GM12875 (cell line): Measurements from ENCODE around the gene SIN3A.

ENCODE experiments used
- H3K4me3 ChIP-seq: one replicate; pipeline ENCODE4 v1.5.1; 2011; ENCODE audit warnings: low read depth, low read length, control low read depth
- CTCF ChIP-seq: IDR thresholded peaks from 2 replicates; pipeline ENCODE4 v1.5.1; 2011; ENCODE audit warnings: low read depth, mild to moderate bottlenecking, control low read depth, inconsistent platforms, low read length, moderate library complexity, borderline replicate concordance; ENCODE audit not compliant: insufficient read depth

The SIN3A gene

DNA sequence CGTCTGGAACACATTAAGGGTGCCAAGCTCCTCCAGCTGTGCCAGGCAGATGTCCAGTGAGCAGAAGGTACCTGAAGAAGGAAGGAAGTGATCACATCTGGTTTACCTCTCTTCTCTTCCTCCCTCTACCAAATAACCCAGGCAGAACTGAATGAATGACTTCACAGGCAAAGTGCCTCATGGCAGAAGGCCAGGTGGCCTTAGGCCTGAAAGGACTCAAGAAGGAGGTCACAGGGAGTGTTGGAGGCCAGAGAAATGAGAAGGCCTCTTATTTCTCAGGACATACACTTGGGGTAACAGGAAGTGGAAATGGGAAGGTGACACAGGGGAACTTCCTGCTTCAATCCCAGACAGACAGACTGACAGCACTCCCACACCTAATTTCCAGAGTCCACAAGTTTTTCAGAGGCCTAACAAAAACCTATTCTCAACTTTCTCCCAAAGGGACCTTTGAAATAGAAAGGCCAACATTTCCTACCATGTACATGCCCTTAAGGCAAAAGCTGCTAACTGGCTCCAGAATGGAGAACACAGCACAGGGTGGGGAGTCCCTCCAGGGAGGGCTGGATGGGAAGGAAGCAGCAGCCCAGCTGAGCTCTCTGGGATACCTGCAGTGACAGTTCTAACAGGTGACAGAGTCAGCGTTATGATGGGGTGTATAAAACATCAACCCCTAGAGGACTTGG lies 17.6 kb upstream of the SIN3A start:
- TF ChIP-seq CTCF, result no peak
- no peak overlapping the region for H3K4me3 ChIP-seq

GRCh38 chr15:75460646-75461045 lies 9.2 kb upstream of the SIN3A start:
- H3K4me3 ChIP-seq, result no peak overlapping the region
- no peak for TF ChIP-seq CTCF

GRCh38 chr15:75459581-75459980 lies 8.1 kb upstream of the SIN3A start:
- TF ChIP-seq CTCF, result no peak
- H3K4me3 ChIP-seq, result no peak overlapping the region

GRCh38 chr15:75456710-75457109 lies 5.2 kb upstream of the SIN3A start:
- TF ChIP-seq CTCF, result no peak

GRCh38 chr15:75455982-75456531 lies 4.6 kb upstream of the SIN3A start:
- H3K4me3 ChIP-seq, result peak overlapping the region; percentile 77
- no peak for TF ChIP-seq CTCF

More at GRCh38 chr15:75456710-75457109, 5.2 kb upstream of the SIN3A start:
- H3K4me3 ChIP-seq, result no peak overlapping the region

GRCh38 chr15:75455424-75455981 lies 4.0 kb upstream of the SIN3A start:
- peak overlapping the region; percentile 77 for H3K4me3 ChIP-seq
- no peak for TF ChIP-seq CTCF
